GM19397 (cell line): ENCODE measurements around the gene NGB.

ENCODE experiments used
- ATAC-seq: cut with Tn5 transposase; IDR thresholded peaks from one replicate; pipeline ENCODE4 v1.9.1; 2021; ENCODE audit warnings: mild to moderate bottlenecking, moderate library complexity; ENCODE audit not compliant: unreplicated experiment

Gene NGB

DNA sequence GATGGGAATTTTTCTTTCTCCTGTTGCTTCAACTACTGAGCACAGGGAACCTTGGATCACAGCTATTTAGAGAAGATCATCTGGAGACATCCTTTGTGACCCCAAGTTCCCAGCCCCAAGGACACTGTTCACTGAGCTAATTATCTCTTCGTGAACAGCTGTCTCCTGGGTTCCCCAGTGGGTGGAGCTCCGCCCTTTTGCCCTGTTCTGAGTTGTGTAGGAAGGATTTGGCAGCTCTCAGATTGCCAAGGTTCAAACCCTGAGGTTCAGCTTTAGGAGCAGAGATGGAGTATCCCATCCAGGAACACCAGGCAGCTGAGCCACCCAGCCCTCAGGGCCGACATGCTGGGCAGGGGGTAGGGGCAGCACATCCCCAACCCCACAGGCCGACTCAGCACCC, 32.0 kb downstream of the NGB start:
- no peak for ATAC-seq

DNA sequence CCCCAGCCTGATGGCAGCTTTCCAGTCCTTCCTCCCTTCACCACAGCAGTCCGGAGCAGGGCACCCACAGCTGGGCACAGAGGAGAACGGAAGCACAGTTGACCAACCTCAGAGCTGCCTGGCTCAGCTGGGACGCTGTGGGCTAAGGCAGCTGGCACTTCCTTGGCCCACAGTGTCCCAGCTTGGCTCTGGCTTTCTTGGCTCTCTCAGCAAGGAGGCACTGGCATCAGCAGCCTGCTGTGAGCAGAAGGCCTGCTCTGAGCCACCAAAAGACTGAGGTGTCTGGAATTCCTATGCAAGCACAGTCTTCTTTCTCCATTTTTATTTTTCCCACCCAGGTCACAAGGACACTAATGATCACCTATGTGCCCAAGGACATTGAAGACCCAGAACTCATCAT, 32.6 kb downstream of the NGB start:
- ATAC-seq = no peak

DNA sequence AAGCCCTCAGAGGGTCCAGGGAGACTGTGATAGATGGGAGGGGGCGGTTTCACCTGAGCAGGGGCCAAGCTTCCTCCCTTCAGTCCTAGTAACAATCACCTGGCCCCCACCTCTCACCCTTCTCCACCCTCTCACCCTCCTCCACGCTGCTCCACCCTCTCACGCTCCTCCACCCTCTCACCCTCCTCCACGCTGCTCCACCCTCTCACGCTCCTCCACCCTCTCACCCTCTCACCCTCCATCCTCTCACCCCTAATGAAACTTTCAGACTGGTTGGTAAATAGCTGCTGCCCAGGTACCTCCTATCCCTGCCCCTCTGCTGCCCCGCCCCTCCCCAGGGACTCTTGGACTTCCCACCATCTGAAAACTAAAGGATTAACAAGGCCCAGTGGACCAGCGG, 34.2 kb downstream of the NGB start:
- no peak for ATAC-seq

DNA sequence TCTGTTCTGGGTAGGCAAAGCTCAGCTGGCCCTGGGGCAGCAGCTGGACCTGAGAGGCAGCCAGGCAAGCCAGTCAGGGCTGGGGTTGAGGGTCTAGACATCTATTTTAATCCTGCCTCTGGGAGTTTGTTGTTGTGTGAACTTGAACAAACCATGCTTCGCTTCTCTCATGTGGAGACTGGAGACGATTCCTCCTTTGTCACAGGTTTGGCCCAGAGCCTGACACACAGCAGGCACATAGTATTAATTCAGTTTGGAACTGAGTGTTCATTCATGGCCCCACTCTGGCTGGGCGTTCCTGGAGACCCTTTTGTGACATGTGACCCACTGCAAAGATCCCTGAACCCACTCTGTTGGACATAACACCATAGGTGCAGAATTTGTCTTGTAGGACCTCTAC, 39.3 kb downstream of the NGB start:
- no peak for ATAC-seq

DNA sequence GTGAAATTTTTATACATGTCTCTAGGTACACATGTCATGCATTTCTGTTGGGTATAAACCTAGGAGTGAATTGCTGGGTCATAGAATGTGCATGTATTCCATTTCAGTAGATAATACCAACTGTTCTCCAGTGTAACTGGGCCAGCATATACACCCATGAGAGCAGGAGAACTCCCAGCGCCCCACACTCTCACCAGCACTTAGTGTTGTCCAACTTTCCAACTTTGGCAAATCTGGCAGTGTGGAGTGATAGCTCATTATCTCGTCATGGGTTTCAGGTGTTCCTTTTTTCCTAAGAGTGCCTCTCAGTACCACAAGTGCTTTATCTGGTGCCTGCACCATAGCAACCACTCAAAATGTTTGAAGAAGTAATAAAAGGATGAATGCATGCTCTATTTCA, 40.1 kb downstream of the NGB start:
- no peak for ATAC-seq

DNA sequence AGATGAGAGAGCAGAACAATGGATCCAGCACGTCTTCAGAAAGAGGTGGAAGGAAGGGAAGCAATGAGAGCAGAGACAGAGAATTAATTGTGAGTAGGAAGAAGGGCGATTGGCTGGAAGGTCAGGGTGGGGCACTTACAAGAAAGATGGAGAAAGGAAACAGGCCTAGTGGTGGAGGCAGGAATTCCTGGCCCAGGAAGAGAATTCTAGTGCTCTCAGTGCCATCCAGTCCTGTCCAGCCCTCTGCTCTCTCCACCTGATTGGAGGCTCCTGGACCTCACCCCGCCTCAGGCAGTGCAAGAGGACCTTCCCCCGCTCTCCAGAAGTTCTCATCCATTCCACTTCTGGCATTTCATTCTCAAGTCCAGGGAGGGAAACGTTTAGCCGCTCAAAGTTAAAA, 43.0 kb downstream of the NGB start:
- ATAC-seq = no peak

DNA sequence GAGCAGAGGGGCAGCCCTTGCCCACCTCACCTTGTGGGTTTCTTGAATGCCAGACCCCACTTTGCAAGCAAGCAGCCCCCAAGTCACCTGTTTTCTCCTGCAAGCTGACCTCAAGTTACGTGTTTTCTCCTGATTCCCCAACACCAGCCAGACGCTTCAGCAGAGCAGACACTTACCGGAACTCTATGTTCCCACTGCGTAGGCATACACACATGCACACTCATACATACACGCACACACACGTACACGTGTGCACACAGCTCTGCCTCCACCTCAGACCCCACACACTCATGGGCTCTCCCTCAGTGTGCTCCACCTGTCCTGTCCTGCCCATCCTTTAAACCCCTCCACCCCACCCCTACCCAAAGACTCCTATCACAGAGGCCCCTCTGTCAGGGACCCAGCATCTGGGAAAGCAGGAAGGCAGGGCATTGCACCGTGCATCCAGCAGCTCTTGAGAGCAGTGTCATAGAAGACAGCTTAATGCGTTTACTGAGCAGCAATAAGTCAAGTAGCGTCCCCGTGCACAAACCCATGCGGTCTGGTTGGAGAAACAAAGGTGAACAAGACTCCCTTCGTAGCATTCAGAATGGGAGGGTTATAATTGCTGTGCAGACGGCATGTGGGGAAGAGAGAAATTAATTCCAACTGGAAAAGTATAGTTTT, 45.0 kb downstream of the NGB start:
- ATAC-seq = no peak

DNA sequence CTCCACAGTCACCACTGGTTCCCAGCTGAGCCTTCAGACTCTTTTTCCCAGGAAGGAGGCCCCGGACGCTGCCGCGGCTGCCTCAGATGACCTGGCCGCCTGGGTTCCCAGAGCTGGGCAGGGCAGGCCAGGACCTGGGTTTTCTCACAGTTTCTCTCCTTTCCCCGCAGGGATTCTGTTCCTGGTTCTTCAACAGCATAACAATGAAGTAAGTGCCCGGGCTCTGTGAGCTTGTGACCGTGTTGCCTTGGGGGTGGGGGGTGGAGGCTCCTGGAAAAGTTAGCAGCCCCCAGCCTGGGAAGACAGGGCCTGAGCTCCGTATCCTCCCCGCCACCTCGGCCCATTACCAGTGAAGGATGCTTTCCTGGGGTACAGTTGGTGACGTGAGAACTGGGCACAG, 45.8 kb downstream of the NGB start:
- no peak for ATAC-seq

DNA sequence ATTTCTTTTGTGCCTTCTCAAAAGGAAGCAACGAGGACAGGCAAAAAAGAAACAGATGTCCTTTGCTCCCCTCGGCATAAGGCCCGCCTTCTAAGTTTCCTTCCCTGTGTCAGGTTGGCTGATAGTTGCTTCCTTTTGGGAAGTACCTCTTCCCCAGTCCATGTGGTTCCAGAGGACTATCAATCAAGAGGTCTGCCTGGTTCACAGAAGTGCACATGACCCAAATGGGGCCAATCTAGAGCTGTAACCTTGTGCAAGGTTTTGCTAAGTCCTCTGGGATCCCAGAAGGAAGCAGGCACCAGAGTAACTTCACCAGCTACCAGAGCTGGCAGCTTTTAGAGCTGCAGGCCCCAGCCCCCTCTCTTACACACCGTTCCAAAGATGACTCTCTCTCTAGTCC, 46.8 kb downstream of the NGB start:
- no peak for ATAC-seq

DNA sequence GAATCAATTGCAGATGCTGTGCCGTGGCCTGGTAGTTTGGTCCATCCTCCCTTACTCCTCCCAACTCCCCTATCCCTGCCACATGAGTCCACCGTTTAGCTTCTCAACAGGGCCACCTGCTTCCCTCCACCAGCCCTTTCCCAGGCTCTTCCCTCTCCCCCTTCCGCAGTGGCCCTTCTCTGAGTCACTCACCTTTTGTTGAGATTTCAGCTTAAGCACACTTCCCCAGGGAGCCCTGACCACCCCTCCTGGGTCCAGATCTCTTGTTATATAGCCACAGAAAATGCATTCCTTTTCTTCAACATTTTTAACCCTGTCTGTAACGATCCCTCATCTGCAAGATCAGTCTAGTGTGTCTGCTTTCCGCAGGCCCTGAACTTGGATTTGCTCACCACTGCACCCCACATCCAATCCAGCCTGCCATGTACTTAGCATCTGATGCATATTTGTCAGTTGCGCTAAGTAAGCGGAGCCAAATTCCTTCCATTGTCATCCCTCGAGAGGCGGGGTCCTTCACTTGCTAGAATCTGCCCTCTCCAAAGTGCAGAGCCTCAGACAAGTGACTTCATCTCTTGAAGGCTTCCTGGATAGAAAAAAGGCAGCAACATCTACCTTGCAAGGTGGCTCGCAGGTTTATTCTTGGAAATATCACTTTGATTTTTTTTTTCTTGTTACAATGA, 48.3 kb downstream of the NGB start:
- ATAC-seq = no peak

DNA sequence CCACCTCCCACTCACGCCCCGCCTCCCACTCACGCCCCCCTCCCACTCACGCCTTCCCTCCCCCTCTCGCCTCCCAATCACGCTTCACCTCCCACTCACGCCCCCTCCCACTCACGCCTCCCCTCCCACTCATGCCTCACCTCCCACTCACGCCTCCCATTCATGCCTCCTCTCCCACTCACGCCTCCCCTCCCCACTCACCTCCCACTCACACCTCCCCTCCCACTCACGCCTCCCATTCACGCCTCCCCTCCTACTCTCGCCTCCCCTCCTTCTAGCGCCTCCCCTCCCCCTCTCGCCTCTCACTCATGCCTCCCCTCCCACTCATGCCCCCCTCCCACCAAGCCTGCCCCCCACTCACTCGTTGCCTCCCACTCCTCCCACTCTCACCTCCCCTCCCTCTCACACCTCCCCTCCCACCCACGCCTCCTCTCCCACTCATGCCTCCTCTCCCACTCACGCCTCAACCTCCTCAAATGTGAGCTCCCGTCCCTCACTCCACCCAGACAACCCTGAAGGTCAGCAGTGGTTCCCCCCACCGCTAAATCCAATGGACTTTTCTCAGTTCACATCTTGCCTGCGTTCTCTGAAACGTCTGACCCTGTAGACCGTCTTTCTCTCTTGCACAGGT, 49.6 kb downstream of the NGB start:
- no peak for ATAC-seq

DNA sequence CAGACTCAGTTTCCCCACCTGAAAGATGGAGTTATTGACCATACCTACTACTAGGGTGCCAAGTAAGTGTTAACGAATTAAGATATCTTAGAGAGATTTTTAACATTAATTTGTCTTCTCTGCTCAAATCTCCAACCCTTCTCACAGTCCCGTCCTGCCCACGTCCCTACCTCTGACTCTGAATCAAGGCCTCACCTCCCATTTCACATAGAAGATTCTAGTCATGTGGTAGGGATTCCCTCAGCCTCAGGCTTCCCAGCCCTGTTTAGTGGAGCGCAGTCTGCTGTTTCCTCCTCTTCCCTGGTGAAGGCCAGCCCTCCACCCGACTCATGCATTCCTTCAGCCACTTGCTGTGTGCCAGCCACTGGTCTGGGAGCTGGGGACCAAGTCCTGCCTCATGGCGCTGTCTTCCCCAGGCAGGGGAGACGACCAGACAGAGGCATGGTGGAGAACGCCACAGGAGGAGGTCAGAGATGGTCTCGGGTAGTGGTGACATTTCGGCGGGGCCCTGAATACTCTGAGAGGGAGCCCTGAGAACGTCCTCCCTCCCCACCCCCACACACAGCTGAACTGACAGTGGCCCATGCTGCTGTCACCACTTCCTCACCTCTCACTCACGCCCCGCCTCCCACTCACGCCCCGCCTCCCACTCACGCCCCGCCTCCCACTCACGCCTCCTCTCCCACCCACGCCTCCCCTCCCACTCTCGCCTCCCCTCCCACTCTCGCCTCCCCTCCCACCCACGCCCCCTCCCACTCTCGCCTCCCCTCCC, 50.6 kb downstream of the NGB start:
- ATAC-seq = no peak

DNA sequence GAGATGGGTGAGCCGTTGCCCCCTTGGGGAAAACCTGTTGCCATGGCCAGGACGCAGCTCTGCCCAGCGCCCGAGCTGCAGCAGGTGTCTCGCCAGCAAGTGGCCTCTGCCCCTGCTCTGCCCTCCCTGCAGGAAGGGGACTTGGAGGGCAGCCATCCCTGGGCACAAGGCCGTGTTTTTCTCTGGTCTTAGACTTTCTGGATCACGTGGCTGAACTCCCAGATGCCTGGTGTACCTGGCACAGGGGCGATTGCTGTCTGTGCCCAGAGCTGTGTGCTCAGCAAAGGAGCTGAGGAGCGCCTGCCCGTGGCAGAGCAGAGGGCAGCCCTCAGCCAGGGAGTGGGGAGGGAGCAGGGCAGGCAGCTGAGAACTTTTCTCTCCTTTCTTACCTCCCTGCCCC, 51.4 kb downstream of the NGB start:
- no peak for ATAC-seq

DNA sequence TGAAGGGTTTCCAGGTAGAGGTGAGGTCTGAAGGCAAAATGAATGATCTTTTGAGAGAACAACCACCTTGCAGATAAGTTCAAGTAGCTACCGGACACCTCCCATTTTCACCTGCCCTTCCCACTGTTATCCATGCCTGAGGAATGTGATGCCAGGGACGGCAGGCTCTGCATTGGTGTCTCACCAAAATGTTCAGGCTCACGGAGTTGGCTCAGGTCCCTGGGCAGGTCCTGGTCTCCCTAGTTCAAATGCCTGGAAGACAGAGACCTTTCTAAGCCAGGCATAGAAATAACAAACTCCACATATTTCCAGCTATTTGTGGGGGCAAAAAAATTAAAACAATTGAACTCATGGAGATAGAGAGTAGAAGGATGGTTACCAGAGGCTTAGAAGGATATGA, 53.5 kb downstream of the NGB start:
- ATAC-seq = no peak
